GM12878 (cell line): ENCODE results near the gene EIF3D. TPM values are rescaled to one million over a fixed set of nuclear protein-coding genes. Genes with fewer than 3 reads are reported as not detected.

Source experiments
- ATAC-seq: fragments of 200-7000 bp; cut with Tn5 transposase; 3 replicates; pipeline ENCODE4 v1.9.1; 2020; ENCODE audit warnings: mild to moderate bottlenecking, moderate library complexity
- BruUV-seq: library from RNA; stranded (reverse); fragments of 400-500 nt; replicated peaks from 2 replicates; lab custom pipeline; 2021; lab: Mats Ljungman, UMichigan
- CTCF ChIA-PET: fragments of 300-600 bp; sonication (Branson Sonifier 250); formaldehyde crosslinking; extraction: SDS; loops from one replicate; lab custom pipeline; 2021; ENCODE audit warnings: inconsistent platforms; lab: Yijun Ruan, JAX
- POLR2A ChIA-PET: fragments of 350-600 bp; formaldehyde crosslinking; extraction: SDS; loops from one replicate; lab custom pipeline; 2021; ENCODE audit warnings: inconsistent platforms; lab: Charles Lee
- RAD21 ChIA-PET: fragments of 300-600 bp; sonication (Branson Sonifier 250); formaldehyde crosslinking; loops from one replicate; lab custom pipeline; 2023; ENCODE audit warnings: antibody characterized with exemption; ENCODE audit not compliant: unreplicated experiment; lab: Charles Lee
- SMC1A ChIA-PET: fragments of 300-600 bp; sonication (Branson Sonifier 250); formaldehyde crosslinking; loops from one replicate; lab custom pipeline; 2023; ENCODE audit not compliant: unreplicated experiment, uncharacterized antibody; lab: Charles Lee
- DNase-seq: peaks from one replicate; pipeline ENCODE4 v3.0.0-alpha.2; 2011; ENCODE audit warnings: low read depth, low spot score
- FAIRE-seq: peaks from 3 replicates; lab custom pipeline; 2011; peaks lifted over from hg19 to GRCh38; lab: Jason Lieb, UNC
- H2AFZ ChIP-seq: 2 replicates; pipeline ENCODE4 v1.6.0; 2011; ENCODE audit warnings: low read depth, low read length, control low read depth; ENCODE audit not compliant: control insufficient read depth
- H3K27ac ChIP-seq: 2 replicates; pipeline ENCODE4 v1.5.1; 2011; ENCODE audit warnings: control low read depth; ENCODE audit not compliant: control insufficient read depth, insufficient read depth
- H3K27me3 ChIP-seq, 2 experiments: replicated peaks in 1 of 2; 2 replicates each; pipeline versions ENCODE4 v1.6.0 to v1.6.1; 2011; ENCODE audit warnings: low read length in 1 of 2; ENCODE audit not compliant: control insufficient read depth in 2 of 2, insufficient read depth in 2 of 2
- H3K36me3 ChIP-seq, 2 experiments: 2 replicates each; pipeline ENCODE4 v1.5.1; 2011; ENCODE audit warnings: low read length in 1 of 2; ENCODE audit not compliant: control insufficient read depth in 2 of 2, insufficient read depth in 2 of 2
- H3K4me1 ChIP-seq: 2 replicates; pipeline ENCODE4 v1.6.1; 2011; ENCODE audit warnings: mild to moderate bottlenecking, low read length, moderate library complexity, mixed read lengths; ENCODE audit not compliant: control insufficient read depth, insufficient read depth
- H3K4me2 ChIP-seq: 2 replicates; pipeline ENCODE4 v1.6.0; 2011; ENCODE audit warnings: control low read depth; ENCODE audit not compliant: control insufficient read depth, insufficient read depth
- H3K4me3 ChIP-seq: fragments of 200-600 bp; sonication (generic); 2 replicates; pipeline ENCODE4 v1.5.1; 2016
- H3K79me2 ChIP-seq: 2 replicates; pipeline ENCODE4 v1.6.0; 2011; ENCODE audit warnings: low read length; ENCODE audit not compliant: control insufficient read depth, insufficient read depth
- H3K9ac ChIP-seq: 2 replicates; pipeline ENCODE4 v1.8.0; 2011; ENCODE audit warnings: low read length, control low read depth, mixed read lengths; ENCODE audit not compliant: control insufficient read depth, insufficient read depth
- H3K9me3 ChIP-seq: replicated peaks from 3 replicates; pipeline ENCODE4 v1.5.1; 2011; ENCODE audit warnings: mild to moderate bottlenecking, low read length; ENCODE audit not compliant: control insufficient read depth, insufficient read depth
- H4K20me1 ChIP-seq: 2 replicates; pipeline ENCODE4 v1.6.0; 2011; ENCODE audit not compliant: control insufficient read depth, insufficient read depth
- BACH1 ChIP-seq: fragments of 450-650 bp; IDR thresholded peaks from 2 replicates; pipeline ENCODE4 v1.6.1; 2017; ENCODE audit warnings: mild to moderate bottlenecking, borderline replicate concordance
- CHD1 ChIP-seq: IDR thresholded peaks from 2 replicates; pipeline ENCODE4 v1.6.1; 2012; ENCODE audit warnings: low read depth, low read length, improper control_type of control experiment
- EP300 ChIP-seq, 2 experiments: fragments of 150-350 bp in 1 of 2; IDR thresholded peaks; 2 replicates each; pipeline ENCODE4 v1.6.1; 2011 to 2012; ENCODE audit warnings: low read depth in 2 of 2, low read length in 2 of 2, borderline replicate concordance in 1 of 2, improper control_type of control experiment in 1 of 2, inconsistent platforms in 1 of 2; ENCODE audit not compliant: control insufficient read depth in 1 of 2
- ETV6 ChIP-seq, 2 experiments: fragments of 450-650 bp in 1 of 2; IDR thresholded peaks in 1 of 2; conservative IDR thresholded peaks in 1 of 2; 2 replicates each; pipeline ENCODE4 v1.6.1; 2014; ENCODE audit warnings: antibody characterized with exemption in 1 of 2, borderline replicate concordance in 1 of 2, low read depth in 1 of 2, mild to moderate bottlenecking in 1 of 2, moderate library complexity in 1 of 2
- MXI1 ChIP-seq: fragments of 150-350 bp; IDR thresholded peaks from 2 replicates; pipeline ENCODE4 v1.6.1; 2011; ENCODE audit warnings: low read depth, mild to moderate bottlenecking, inconsistent platforms, low read length, improper control_type of control experiment
- MYB ChIP-seq: fragments of 150-350 bp; IDR thresholded peaks from 2 replicates; pipeline ENCODE4 v1.6.1; 2014; ENCODE audit warnings: mild to moderate bottlenecking, low read depth, low read length, borderline replicate concordance
- NFYA ChIP-seq: IDR thresholded peaks from 2 replicates; pipeline ENCODE4 v1.6.1; 2011; ENCODE audit warnings: low read depth, mild to moderate bottlenecking, low read length, improper control_type of control experiment, borderline replicate concordance
- NRF1 ChIP-seq: conservative IDR thresholded peaks from 2 replicates; pipeline ENCODE4 v1.6.1; 2011; ENCODE audit warnings: mild to moderate bottlenecking, low read depth, low read length, improper control_type of control experiment
- POU2F2 ChIP-seq: IDR thresholded peaks from 3 replicates; pipeline ENCODE4 v1.6.1; 2011; ENCODE audit warnings: low read depth, mild to moderate bottlenecking, low read length, borderline replicate concordance
- RELA ChIP-seq: fragments of 450-650 bp; IDR thresholded peaks from 2 replicates; pipeline ENCODE4 v1.8.0; 2014; ENCODE audit warnings: borderline replicate concordance; ENCODE audit not compliant: partially characterized antibody
- ZNF207 ChIP-seq: fragments of 450-650 bp; IDR thresholded peaks from 2 replicates; pipeline ENCODE4 v1.6.1; 2014; ENCODE audit warnings: antibody characterized with exemption, mild to moderate bottlenecking, borderline replicate concordance
- WGBS: methylation state at CpG from one replicate; pipeline ENCODE4 v1.1.6; 2016; ENCODE audit warnings: low lambda C conversion rate; ENCODE audit not compliant: insufficient replicate concordance, insufficient coverage; ENCODE audit errors: missing lambda C conversion rate; 5-methylcytosine and 5-hydroxymethylcytosine counted together
- in situ Hi-C: fragments of 300-500 bp; cut with MboI; formaldehyde crosslinking; loops from 9 replicates; pipeline ENCODE4 v1.14.3; 2018; ENCODE audit warnings: mixed read lengths
- intact Hi-C: fragments of 100-400 bp; cut with micrococcal nuclease; formaldehyde crosslinking; loops from one replicate; pipeline ENCODE4 v1.14.2; 2022; ENCODE audit not compliant: unreplicated experiment
- polyA plus RNA-seq, 11 experiments: library from polyadenylated mRNA; depleted of rRNA in 4 of 11; unstranded in 6 of 11; stranded (reverse) in 5 of 11; fragments of >200 nt; fragmentation: Nextera tagmentation in 4 of 11; fragmentation: Illumina TruSeq in 1 of 11; extraction: Ambion mirVana in 4 of 11; extraction: Trizol in 1 of 11; gene quantifications; 1 replicate in 1 of 11; 2 replicates in 10 of 11; pipeline versions ENCODE4 v1.2.1 to v1.2.3, GENCODE V29; 2011 to 2016; ENCODE audit warnings: inconsistent platforms in 2 of 11, missing spikeins in 2 of 11, low read depth in 1 of 11
- total RNA-seq, 4 experiments: library from RNA; depleted of rRNA in 3 of 4; stranded (reverse); fragments of >200 nt in 3 of 4; fragmentation: Illumina TruSeq in 1 of 4; extraction: Trizol in 1 of 4; gene quantifications; 2 replicates each; pipeline versions ENCODE4 v1.2.1 to v1.2.3, GENCODE V29; 2013 to 2021
- TF ChIP-seq, protein P1 (sequence below): fragments of 450-650 bp; IDR thresholded peaks from 2 replicates; pipeline ENCODE4 v1.6.1; 2017; ENCODE audit warnings: mild to moderate bottlenecking, moderate library complexity
- TF ChIP-seq, protein P2 (sequence below): IDR thresholded peaks from 2 replicates; pipeline ENCODE4 v1.6.1; 2012; ENCODE audit warnings: low read depth, low read length, improper control_type of control experiment
- TF ChIP-seq, protein P3 (sequence below): IDR thresholded peaks from 2 replicates; pipeline ENCODE4 v1.6.1; 2012; ENCODE audit warnings: low read depth, low read length, improper control_type of control experiment
- TF ChIP-seq, protein P4 (sequence below): IDR thresholded peaks from 2 replicates; pipeline ENCODE4 v1.6.1; 2012; ENCODE audit warnings: low read depth, low read length, improper control_type of control experiment

Gene EIF3D
- total and polyA plus RNA-seq, 10 of the 15 experiments (the other 5 are each of a cell fraction or from before 2014, with no cell fraction given), result 240 to 558 (median 420) TPM

DNA sequence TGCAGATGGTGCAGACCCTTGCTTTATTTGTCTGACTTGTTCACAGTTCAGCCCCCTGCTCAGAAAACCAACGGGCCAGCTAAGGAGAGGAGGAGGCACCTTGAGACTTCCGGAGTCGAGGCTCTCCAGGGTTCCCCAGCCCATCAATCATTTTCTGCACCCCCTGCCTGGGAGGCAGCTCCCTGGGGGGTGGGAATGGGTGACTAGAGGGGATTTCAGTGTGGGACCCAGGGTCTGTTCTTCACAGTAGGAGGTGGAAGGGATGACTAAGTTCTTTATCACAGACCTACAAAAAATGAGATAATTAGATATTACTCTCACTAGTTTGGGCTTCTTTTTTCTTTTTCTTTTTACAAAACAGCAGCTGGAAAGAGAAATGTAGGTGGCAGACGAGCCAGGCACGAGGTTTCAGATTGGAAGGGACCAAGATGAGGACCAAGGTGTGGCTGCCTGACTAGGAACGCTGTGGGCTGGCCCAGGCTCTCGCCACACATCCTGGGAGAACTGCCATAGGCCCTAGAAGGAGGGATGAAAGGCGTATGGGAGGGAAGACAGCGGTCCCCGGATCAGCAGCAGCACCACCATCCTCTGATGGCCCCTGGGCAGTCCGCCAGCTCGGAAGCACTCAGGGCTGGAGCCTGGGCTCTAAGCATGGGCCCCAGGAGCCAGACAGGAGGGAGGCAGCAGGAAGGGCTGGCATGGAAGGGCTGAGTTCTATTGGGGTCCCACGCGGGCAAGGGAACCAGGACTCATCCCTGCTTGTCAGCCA, 61.7 kb downstream of the EIF3D start:
- Histone ChIP-seq H3K27me3 (no peaks in the 10 kb centered on the region), H3K27ac (no peak overlapping the region), H3K36me3 (peaks cover 13 to 16% of the 10 kb centered on the region in 2 experiments; a peak in 3 of 4 replicates), H3K9ac (no peak overlapping the region), H3K4me2 (no peak overlapping the region), H2AFZ (no peak overlapping the region), H3K79me2 (no peaks in the 10 kb centered on the region; the same call in 1 of the 2 replicates), H4K20me1 (no peaks in the 10 kb centered on the region), H3K4me1 (peaks cover 4% of the 10 kb centered on the region), H3K9me3 (no peaks in the 10 kb centered on the region), H3K4me3 (no peak overlapping the region)
- intact Hi-C loops (no loop called here), in situ Hi-C loops (loop anchor here (5.0 kb wide), 1 partner anchor 160 kb away; no protein-coding TSS in a partner anchor)
- TF ChIP-seq, protein P1, sequence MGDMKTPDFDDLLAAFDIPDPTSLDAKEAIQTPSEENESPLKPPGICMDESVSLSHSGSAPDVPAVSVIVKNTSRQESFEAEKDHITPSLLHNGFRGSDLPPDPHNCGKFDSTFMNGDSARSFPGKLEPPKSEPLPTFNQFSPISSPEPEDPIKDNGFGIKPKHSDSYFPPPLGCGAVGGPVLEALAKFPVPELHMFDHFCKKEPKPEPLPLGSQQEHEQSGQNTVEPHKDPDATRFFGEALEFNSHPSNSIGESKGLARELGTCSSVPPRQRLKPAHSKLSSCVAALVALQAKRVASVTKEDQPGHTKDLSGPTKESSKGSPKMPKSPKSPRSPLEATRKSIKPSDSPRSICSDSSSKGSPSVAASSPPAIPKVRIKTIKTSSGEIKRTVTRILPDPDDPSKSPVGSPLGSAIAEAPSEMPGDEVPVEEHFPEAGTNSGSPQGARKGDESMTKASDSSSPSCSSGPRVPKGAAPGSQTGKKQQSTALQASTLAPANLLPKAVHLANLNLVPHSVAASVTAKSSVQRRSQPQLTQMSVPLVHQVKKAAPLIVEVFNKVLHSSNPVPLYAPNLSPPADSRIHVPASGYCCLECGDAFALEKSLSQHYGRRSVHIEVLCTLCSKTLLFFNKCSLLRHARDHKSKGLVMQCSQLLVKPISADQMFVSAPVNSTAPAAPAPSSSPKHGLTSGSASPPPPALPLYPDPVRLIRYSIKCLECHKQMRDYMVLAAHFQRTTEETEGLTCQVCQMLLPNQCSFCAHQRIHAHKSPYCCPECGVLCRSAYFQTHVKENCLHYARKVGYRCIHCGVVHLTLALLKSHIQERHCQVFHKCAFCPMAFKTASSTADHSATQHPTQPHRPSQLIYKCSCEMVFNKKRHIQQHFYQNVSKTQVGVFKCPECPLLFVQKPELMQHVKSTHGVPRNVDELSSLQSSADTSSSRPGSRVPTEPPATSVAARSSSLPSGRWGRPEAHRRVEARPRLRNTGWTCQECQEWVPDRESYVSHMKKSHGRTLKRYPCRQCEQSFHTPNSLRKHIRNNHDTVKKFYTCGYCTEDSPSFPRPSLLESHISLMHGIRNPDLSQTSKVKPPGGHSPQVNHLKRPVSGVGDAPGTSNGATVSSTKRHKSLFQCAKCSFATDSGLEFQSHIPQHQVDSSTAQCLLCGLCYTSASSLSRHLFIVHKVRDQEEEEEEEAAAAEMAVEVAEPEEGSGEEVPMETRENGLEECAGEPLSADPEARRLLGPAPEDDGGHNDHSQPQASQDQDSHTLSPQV, result no peak
- TF ChIP-seq RELA (no peak), NRF1 (no peak), NFYA (no peak), CHD1 (no peak), POU2F2 (no peak), MYB (no peak), ZNF207 (no peak), EP300 (IDR thresholded peaks at IDR 0.05; ENCODE audit: borderline replicate concordance in 1 of 2, control insufficient read depth in 1 of 2, low read depth in 2 of 2, low read length in 2 of 2) (no peak), ETV6 (conservative IDR thresholded peaks at IDR 0.05 in 1 of 2, IDR thresholded peaks at IDR 0.05 in 1 of 2; ENCODE audit: borderline replicate concordance in 1 of 2, low read depth in 1 of 2) (no peak), MXI1 (no peak), BACH1 (no peak)
- TF ChIP-seq, protein P2, sequence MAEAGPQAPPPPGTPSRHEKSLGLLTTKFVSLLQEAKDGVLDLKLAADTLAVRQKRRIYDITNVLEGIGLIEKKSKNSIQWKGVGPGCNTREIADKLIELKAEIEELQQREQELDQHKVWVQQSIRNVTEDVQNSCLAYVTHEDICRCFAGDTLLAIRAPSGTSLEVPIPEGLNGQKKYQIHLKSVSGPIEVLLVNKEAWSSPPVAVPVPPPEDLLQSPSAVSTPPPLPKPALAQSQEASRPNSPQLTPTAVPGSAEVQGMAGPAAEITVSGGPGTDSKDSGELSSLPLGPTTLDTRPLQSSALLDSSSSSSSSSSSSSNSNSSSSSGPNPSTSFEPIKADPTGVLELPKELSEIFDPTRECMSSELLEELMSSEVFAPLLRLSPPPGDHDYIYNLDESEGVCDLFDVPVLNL, result no peak
- TF ChIP-seq, protein P3, sequence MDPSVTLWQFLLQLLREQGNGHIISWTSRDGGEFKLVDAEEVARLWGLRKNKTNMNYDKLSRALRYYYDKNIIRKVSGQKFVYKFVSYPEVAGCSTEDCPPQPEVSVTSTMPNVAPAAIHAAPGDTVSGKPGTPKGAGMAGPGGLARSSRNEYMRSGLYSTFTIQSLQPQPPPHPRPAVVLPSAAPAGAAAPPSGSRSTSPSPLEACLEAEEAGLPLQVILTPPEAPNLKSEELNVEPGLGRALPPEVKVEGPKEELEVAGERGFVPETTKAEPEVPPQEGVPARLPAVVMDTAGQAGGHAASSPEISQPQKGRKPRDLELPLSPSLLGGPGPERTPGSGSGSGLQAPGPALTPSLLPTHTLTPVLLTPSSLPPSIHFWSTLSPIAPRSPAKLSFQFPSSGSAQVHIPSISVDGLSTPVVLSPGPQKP, result no peak
- TF ChIP-seq, protein P4, sequence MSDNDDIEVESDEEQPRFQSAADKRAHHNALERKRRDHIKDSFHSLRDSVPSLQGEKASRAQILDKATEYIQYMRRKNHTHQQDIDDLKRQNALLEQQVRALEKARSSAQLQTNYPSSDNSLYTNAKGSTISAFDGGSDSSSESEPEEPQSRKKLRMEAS, result no peak
- ChIA-PET POLR2A (interaction anchor here (1.0 kb wide), 1 partner anchor 12 kb away, joined by 3 read pairs; no protein-coding TSS in a partner anchor), CTCF (interaction anchor here (8.5 kb wide), 1 partner anchor 165 kb away, joined by 125 read pairs; no protein-coding TSS in a partner anchor), SMC1A (interaction anchor here (0.6 to 1.4 kb wide), 3 partner anchors 134 to 325 kb away, joined by 3 read pairs; no protein-coding TSS in a partner anchor), RAD21 (interaction anchor here (4.7 kb wide), 1 partner anchor 166 kb away, joined by 107 read pairs; no protein-coding TSS in a partner anchor)
- no peak for DNase-seq
- FAIRE-seq, result no peak
- BruUV-seq, result TSS peak; percentile 61
- WGBS, result 81% methylated on average over 14 of the region's 14 CpGs
- no peak for ATAC-seq
